ENCODE data around the gene NUAK2. TPM values are rescaled to one million over a fixed set of nuclear protein-coding genes. Genes with fewer than 3 reads are reported as not detected.

NUAK2 gene
- total RNA-seq, 1 experiment from 2014 or later: 3.9 TPM

DNA sequence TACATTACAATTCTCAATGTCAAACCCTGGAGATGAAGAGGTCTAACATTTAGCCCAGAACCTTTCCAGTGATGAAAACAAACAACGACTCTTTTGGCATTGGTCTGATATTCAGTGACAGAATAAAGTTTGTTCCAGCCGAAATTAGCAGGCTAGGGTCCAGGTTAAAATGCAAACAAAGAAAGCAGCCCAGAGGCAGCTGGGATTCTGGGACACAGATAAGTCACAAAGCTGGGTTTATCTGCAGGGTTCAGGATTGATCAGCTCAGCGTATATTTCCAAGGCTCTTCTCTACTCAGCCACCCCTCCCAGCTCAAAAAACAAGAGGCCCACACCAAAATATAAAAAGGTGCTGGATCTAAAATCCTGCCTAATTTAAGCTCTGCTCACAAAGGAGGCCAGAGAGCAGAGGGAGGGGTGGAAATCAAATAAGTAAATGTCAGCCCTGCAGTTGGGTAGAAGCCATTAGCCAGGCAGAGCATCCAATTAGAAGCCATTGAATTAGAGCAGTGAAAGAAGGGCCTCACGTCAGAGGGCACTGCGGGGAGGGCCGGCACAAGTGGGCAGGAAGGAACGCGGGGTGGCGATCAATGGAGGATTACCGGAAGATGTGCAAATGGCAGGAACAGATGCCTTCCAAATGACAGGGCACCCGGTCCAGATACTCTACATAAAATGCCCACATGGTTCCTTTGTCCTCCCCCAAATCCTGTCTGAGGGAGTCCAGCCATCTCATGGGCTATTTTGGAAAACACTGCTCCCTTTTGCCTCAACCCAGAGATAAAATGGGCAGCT, 38.4 kb upstream of the NUAK2 start:
- H3F3A ChIP-seq (ENCODE audit: insufficient read depth, low read depth): no peaks in the 10 kb centered on the region
- H3K27me3 ChIP-seq (ENCODE audit: insufficient read depth, low read depth): peaks cover 64% of the 10 kb centered on the region
- H3K4me3 ChIP-seq: no peak overlapping the region
- BruUV-seq (replicated peaks): no TSS peak
- CTCF ChIA-PET: no interaction called here
- no peak for TF ChIP-seq EZH2 (IDR thresholded peaks at IDR 0.05; ENCODE audit: low read depth)
- TF ChIP-seq, protein P1, sequence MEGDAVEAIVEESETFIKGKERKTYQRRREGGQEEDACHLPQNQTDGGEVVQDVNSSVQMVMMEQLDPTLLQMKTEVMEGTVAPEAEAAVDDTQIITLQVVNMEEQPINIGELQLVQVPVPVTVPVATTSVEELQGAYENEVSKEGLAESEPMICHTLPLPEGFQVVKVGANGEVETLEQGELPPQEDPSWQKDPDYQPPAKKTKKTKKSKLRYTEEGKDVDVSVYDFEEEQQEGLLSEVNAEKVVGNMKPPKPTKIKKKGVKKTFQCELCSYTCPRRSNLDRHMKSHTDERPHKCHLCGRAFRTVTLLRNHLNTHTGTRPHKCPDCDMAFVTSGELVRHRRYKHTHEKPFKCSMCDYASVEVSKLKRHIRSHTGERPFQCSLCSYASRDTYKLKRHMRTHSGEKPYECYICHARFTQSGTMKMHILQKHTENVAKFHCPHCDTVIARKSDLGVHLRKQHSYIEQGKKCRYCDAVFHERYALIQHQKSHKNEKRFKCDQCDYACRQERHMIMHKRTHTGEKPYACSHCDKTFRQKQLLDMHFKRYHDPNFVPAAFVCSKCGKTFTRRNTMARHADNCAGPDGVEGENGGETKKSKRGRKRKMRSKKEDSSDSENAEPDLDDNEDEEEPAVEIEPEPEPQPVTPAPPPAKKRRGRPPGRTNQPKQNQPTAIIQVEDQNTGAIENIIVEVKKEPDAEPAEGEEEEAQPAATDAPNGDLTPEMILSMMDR (conservative IDR thresholded peaks at IDR 0.05): no peak
- H3K9me2 ChIP-seq (ENCODE audit: insufficient read depth): no peaks in the 10 kb centered on the region
- H2AFZ ChIP-seq: no peak overlapping the region
- no peak for DNase-seq
- H3K9me3 ChIP-seq (ENCODE audit: insufficient read depth, low read depth): no peaks in the 10 kb centered on the region
- intact Hi-C loops (cut with micrococcal nuclease; ENCODE audit: unreplicated experiment): no loop called here
- H3K4me2 ChIP-seq: no peak overlapping the region
- no peaks in the 10 kb centered on the region for H4K20me1 ChIP-seq (ENCODE audit: insufficient read depth)
- POLR2A ChIA-PET (ENCODE audit: unreplicated experiment): no interaction called here
- 0 out of 2 replicates have a peak, but pooled peaks cover 2% of the 10 kb centered on the region for H3K4me1 ChIP-seq (replicated peaks; ENCODE audit: insufficient read depth)
- H3K27ac ChIP-seq: no peak overlapping the region
- H3K79me2 ChIP-seq (ENCODE audit: low read depth): no peaks in the 10 kb centered on the region
- no peaks in the 10 kb centered on the region for H3K36me3 ChIP-seq (ENCODE audit: low read depth)

DNA sequence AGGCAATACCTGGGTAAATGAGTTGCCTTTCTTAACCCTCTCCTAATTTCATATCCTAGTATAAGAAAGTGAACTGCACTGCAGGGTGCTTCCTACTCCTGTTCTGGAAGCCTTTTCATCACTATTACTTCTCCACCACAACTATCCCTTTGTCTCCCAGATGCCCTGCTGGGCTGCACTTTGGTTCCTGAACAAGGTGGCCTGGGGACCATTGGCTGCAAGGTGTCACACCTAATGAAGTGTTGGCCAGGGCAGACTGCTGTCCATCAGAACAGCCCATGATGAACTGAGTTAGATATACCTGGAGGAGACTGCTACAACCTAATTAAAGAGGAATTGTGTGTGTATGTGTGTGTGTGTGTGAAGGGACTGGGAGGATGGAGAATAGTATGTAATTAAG, 37.0 kb upstream of the NUAK2 start:
- H3K4me3 ChIP-seq: no peak overlapping the region
- no peak for DNase-seq
- H3K4me1 ChIP-seq (replicated peaks; ENCODE audit: insufficient read depth): 0 out of 2 replicates have a peak, but pooled peaks cover 2% of the 10 kb centered on the region
- no TSS peak for BruUV-seq (replicated peaks)
- H2AFZ ChIP-seq: no peak overlapping the region
- H3K79me2 ChIP-seq (ENCODE audit: low read depth): no peaks in the 10 kb centered on the region
- H3K9me3 ChIP-seq (ENCODE audit: insufficient read depth, low read depth): no peaks in the 10 kb centered on the region
- TF ChIP-seq EZH2 (IDR thresholded peaks at IDR 0.05; ENCODE audit: low read depth): no peak
- TF ChIP-seq, protein P1 (conservative IDR thresholded peaks at IDR 0.05): no peak
- H3F3A ChIP-seq (ENCODE audit: insufficient read depth, low read depth): no peaks in the 10 kb centered on the region
- intact Hi-C loops (cut with micrococcal nuclease; ENCODE audit: unreplicated experiment): no loop called here
- no peaks in the 10 kb centered on the region for H3K9me2 ChIP-seq (ENCODE audit: insufficient read depth)
- ChIA-PET POLR2A (ENCODE audit: unreplicated experiment) (no interaction called here), CTCF (no interaction called here)
- H3K36me3 ChIP-seq (ENCODE audit: low read depth): no peaks in the 10 kb centered on the region
- peaks cover 64% of the 10 kb centered on the region for H3K27me3 ChIP-seq (ENCODE audit: insufficient read depth, low read depth)
- no peak overlapping the region for H3K27ac ChIP-seq
- no peaks in the 10 kb centered on the region for H4K20me1 ChIP-seq (ENCODE audit: insufficient read depth)
- H3K4me2 ChIP-seq: no peak overlapping the region

DNA sequence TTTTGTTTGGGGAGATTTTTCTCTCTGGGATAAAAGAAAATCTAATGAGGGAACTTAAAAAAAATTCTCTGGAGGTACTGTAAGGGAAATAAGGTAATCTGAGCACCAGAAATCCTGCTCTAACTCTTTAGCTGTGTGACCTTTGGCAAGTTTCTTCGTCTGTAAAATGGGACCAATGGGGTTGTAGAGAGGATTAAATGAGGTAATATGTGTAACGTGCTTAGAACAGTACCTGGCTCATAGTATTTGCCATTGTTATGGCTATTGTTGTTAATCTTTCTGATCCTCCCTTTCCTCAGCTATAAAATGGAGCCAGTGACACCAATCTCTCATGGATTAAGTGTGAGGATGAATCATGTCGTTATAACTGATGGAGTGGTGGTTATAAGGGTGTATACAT, 36.0 kb upstream of the NUAK2 start:
- H3K79me2 ChIP-seq (ENCODE audit: low read depth): no peaks in the 10 kb centered on the region
- BruUV-seq (replicated peaks): no TSS peak
- POLR2A ChIA-PET (ENCODE audit: unreplicated experiment): no interaction called here

More for the DNA sequence above, 36.0 kb upstream of the NUAK2 start:
- Histone ChIP-seq H3K36me3 (ENCODE audit: low read depth) (no peaks in the 10 kb centered on the region), H3K4me1 (replicated peaks; ENCODE audit: insufficient read depth) (0 out of 2 replicates have a peak, but pooled peaks cover 2% of the 10 kb centered on the region), H3K4me3 (no peak overlapping the region), H4K20me1 (ENCODE audit: insufficient read depth) (no peaks in the 10 kb centered on the region), H3K27ac (no peak overlapping the region), H3K4me2 (no peak overlapping the region), H2AFZ (no peak overlapping the region), H3K9me2 (ENCODE audit: insufficient read depth) (no peaks in the 10 kb centered on the region), H3K9me3 (ENCODE audit: insufficient read depth, low read depth) (no peaks in the 10 kb centered on the region), H3K27me3 (ENCODE audit: insufficient read depth, low read depth) (peaks cover 56% of the 10 kb centered on the region), H3F3A (ENCODE audit: insufficient read depth, low read depth) (no peaks in the 10 kb centered on the region)
- TF ChIP-seq, protein P1 (conservative IDR thresholded peaks at IDR 0.05): no peak
- no peak for TF ChIP-seq EZH2 (IDR thresholded peaks at IDR 0.05; ENCODE audit: low read depth)
- CTCF ChIA-PET: interaction anchor here (0.8 kb wide), 1 partner anchor 345 kb away, joined by 9 read pairs; no protein-coding TSS in a partner anchor
- DNase-seq: no peak
- intact Hi-C loops (cut with micrococcal nuclease; ENCODE audit: unreplicated experiment): no loop called here

Data from PC-9 (cell line).